ENCODE results near the gene CD7.

DNA sequence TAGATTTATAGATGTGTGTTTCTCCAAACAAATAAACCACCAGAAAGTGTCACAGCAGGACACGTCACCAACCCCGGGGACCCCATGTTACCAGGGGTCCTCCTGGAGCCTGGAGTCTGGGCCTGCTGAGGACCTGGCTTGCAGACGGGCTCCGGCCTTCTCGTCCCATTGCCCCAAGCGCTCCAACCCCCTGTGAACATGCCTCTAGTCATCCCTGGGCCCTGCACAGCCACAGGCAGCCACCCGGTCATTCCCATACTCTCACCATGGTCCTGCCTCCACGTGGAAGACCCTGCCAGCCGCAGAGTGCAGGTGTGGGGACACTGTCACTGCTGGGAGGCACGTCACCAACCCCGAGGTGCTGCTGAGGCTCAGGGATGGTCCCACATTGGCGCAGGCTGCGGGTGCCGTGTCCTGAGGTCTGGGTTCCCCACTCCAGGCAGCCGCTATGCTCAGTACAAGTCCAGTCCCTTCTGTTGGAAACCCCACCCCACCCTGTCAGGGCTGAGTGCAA is 11.6 kb upstream of the CD7 start:
- TF ChIP-seq, protein P1, sequence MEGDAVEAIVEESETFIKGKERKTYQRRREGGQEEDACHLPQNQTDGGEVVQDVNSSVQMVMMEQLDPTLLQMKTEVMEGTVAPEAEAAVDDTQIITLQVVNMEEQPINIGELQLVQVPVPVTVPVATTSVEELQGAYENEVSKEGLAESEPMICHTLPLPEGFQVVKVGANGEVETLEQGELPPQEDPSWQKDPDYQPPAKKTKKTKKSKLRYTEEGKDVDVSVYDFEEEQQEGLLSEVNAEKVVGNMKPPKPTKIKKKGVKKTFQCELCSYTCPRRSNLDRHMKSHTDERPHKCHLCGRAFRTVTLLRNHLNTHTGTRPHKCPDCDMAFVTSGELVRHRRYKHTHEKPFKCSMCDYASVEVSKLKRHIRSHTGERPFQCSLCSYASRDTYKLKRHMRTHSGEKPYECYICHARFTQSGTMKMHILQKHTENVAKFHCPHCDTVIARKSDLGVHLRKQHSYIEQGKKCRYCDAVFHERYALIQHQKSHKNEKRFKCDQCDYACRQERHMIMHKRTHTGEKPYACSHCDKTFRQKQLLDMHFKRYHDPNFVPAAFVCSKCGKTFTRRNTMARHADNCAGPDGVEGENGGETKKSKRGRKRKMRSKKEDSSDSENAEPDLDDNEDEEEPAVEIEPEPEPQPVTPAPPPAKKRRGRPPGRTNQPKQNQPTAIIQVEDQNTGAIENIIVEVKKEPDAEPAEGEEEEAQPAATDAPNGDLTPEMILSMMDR (IDR thresholded peaks at IDR 0.05): no peak
- TF ChIP-seq POLR2A (IDR thresholded peaks at IDR 0.05): no peak

All from esophagus squamous epithelium (tissue), 4 donors.